Middle frontal gyrus (tissue), 1 donor: ENCODE data around the gene C11orf24.

ENCODE experiments used
- DNase-seq: peaks from one replicate; pipeline ENCODE4 v3.0.0-alpha.2; 2015; ENCODE audit warnings: low spot score; ENCODE audit errors: extremely low spot score

C11orf24 gene

GRCh38 chr11:68270196-68271022 lies 1.4 kb downstream of the C11orf24 start:
- DNase-seq: no peak

- no peak for DNase-seq
Observed at GRCh38 chr11:68269414-68270081, 2.2 kb downstream of the C11orf24 start.

GRCh38 chr11:68267881-68268240 lies 3.9 kb downstream of the C11orf24 start:
- no peak for DNase-seq

GRCh38 chr11:68266936-68267880 lies 4.6 kb downstream of the C11orf24 start:
- DNase-seq: no peak

- DNase-seq: no peak
Observed at GRCh38 chr11:68266121-68266891, 5.5 kb downstream of the C11orf24 start.

- DNase-seq: no peak
Observed at GRCh38 chr11:68264741-68265540, 6.8 kb downstream of the C11orf24 start.

GRCh38 chr11:68264244-68264643 lies 7.5 kb downstream of the C11orf24 start:
- DNase-seq: no peak

- DNase-seq: no peak
Observed at GRCh38 chr11:68263444-68264035, 8.2 kb downstream of the C11orf24 start.

- no peak for DNase-seq
Observed at GRCh38 chr11:68262544-68262827, 9.3 kb downstream of the C11orf24 start.

GRCh38 chr11:68261749-68262543 lies 9.8 kb downstream of the C11orf24 start:
- no peak for DNase-seq

GRCh38 chr11:68261006-68261405 lies 10.8 kb downstream of the C11orf24 start:
- DNase-seq: no peak

- no peak for DNase-seq
Observed at GRCh38 chr11:68260484-68260883, 11.3 kb downstream of the C11orf24 start.

- DNase-seq: no peak
Observed at GRCh38 chr11:68259122-68259959, 12.4 kb downstream of the C11orf24 start.

- no peak for DNase-seq
Observed at GRCh38 chr11:68258363-68258765, 13.4 kb downstream of the C11orf24 start.

- peak; percentile 88 for DNase-seq
Observed at GRCh38 chr11:68257477-68258362, 14.1 kb downstream of the C11orf24 start.

- DNase-seq: no peak
Observed at GRCh38 chr11:68256331-68256741, 15.4 kb downstream of the C11orf24 start.

GRCh38 chr11:68255526-68255925 lies 16.2 kb downstream of the C11orf24 start:
- no peak for DNase-seq
